Activated T-cell treated with anti-CD3 and anti-CD28 coated beads, Interleukin-2, amount 50 U/mL, for 4 hours (primary cell): Measurements from ENCODE around the gene BAMBI. TPM values are rescaled to one million over a fixed set of nuclear protein-coding genes. Genes with fewer than 3 reads are reported as not detected.

ENCODE experiments used
- ATAC-seq, 2 donors: fragments of 200-7000 bp; cut with Tn5 transposase; one replicate each; pipeline ENCODE4 v1.10.0; 2021
- DNase-seq: peaks from one replicate; pipeline ENCODE4 v3.0.0-alpha.2; 2020
- H3K27me3 Mint-ChIP-seq: one replicate; pipeline ENCODE4 v1.8.0; 2021; ENCODE audit warnings: low read depth, mixed read lengths
- H3K36me3 Mint-ChIP-seq: one replicate; pipeline ENCODE4 v1.8.0; 2022; ENCODE audit warnings: mixed read lengths; ENCODE audit not compliant: insufficient read depth
- H3K4me1 Mint-ChIP-seq: one replicate; pipeline ENCODE4 v1.8.0; 2021; ENCODE audit warnings: low read depth, mixed read lengths
- H3K4me3 Mint-ChIP-seq: one replicate; pipeline ENCODE4 v1.8.0; 2021; ENCODE audit warnings: mild to moderate bottlenecking, moderate library complexity, mixed read lengths
- H3K9me3 Mint-ChIP-seq: one replicate; pipeline ENCODE4 v1.8.0; 2021; ENCODE audit warnings: mixed read lengths
- total RNA-seq, 3 donors: library from RNA; stranded (reverse); gene quantifications; one replicate each; pipeline ENCODE4 v1.2.1, GENCODE V29; 2021

Gene BAMBI
- total RNA-seq, 3 donors from 2014 or later = 1.1 to 1.2 (median 1.1) TPM

DNA sequence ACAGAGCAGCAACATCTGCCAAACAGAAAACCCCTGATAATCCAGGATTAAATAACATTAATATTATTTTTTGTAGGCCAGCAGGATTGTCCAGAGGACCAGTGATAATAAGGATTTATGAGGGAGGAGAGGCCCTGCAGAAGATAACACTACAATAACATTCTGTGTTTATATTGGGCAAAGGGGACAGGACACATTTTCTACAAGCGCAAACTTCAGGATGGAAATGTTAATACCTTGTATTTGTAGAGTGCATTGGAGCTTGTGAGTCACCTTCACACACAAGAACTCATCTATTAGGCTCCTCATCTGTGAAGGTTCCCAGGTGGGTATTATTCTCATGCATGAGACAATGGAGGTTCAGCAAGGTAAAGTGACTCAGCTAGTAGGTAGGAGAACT, 51.0 kb downstream of the BAMBI start:
- ATAC-seq (no peak), DNase-seq (no peak)
- peaks cover 19% of the 10 kb centered on the region for H3K27me3 Mint-ChIP-seq
- no peaks in the 10 kb centered on the region for H3K4me1 Mint-ChIP-seq
- peaks cover under 1% of the 10 kb centered on the region for H3K9me3 Mint-ChIP-seq
- no peaks in the 10 kb centered on the region for H3K36me3 Mint-ChIP-seq
- H3K4me3 Mint-ChIP-seq = no peak overlapping the region

DNA sequence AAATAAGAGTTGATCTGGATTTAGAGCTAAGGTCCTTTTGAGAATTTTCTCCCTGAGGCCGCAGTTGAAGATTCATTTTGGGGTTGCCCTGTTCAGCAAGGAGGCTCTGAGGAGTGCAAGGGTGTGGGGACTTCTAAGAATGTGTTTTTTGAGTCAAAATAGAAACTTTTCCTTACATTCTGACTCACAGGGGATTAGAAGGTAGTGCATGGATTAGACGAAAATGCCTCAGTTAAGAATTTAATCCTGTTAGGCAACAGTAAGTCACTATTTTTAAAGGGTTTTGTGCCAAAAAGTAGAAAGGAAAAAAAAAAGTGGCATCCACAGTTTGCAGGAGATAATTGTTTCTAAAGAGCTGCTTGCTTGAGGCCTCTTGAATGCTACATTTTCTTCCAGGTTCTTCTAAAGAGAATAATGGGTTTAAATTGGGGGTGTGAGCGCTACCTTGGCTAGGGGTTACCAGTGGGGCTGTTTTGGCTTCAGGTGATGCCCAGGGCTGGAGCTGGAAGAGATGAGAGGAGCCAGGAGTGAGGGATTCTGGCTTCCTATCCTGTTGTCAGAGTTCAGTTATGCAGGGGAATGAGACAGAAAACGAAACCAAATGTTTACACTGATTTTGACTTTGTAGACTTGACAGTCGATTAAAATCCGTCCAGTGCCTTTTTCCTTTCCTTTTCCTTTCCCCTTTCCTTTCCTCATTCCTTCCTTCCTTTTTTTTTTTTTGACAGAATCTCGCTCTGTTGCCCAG, 52.9 kb downstream of the BAMBI start:
- Mint-ChIP-seq H3K4me1 (no peaks in the 10 kb centered on the region), H3K36me3 (no peaks in the 10 kb centered on the region), H3K4me3 (no peak overlapping the region), H3K27me3 (peaks cover 13% of the 10 kb centered on the region), H3K9me3 (peaks cover 5% of the 10 kb centered on the region)
- no peak for DNase-seq
- no peak for ATAC-seq

DNA sequence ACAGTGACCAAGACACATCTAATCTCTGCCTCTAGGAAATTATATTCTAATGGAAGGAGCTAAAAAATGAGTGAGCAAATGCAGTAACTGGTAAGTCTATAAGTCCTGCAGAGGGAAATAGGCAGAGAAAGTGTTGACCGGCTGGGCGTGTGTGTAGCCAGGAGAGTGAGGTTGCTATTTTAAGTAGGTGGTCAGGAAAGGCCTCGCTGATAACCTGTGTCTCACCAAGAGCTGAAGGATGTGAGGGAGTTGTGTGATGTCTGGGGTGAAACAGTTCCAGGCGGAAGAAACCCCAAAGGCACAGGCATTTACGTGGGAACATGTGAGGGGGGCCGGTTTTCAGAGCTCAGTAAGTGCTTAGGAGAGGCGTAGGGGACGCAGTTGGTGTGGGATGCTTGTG, 54.8 kb downstream of the BAMBI start:
- no peak for DNase-seq
- Mint-ChIP-seq H3K36me3 (no peaks in the 10 kb centered on the region), H3K9me3 (peaks cover 5% of the 10 kb centered on the region), H3K4me3 (no peak overlapping the region), H3K4me1 (no peaks in the 10 kb centered on the region), H3K27me3 (peaks cover 6% of the 10 kb centered on the region)
- no peak for ATAC-seq

Other genes starting within 250 kb of the BAMBI start
- 100 to 1,000 TPM; 105 to 122 (median 116) TPM for gene WAC, start 144.4 kb upstream of the BAMBI start, total RNA-seq